Measurements from ENCODE around the gene CHCHD6. TPM values are rescaled to one million over a fixed set of nuclear protein-coding genes. Genes with fewer than 3 reads are reported as not detected.

CHCHD6 gene
- total RNA-seq, 1 experiment from 2014 or later, result 33.0 TPM

- H3K4me3 ChIP-seq (ENCODE audit: low read length), result no peak overlapping the region
- intact Hi-C loops (cut with micrococcal nuclease), result no loop called here
- no peaks in the 10 kb centered on the region for H3F3A ChIP-seq (ENCODE audit: low read length, unreplicated experiment)
- DNase-seq (no peak), ATAC-seq (no peak)
- H3K27ac ChIP-seq (ENCODE audit: low read length), result no peak overlapping the region
- H2AFZ ChIP-seq (ENCODE audit: low read length), result no peak overlapping the region
- H4K20me1 ChIP-seq (ENCODE audit: low read length), result no peaks in the 10 kb centered on the region
- POLR2A ChIA-PET (ENCODE audit: unreplicated experiment), result no interaction called here
- CTCF ChIA-PET, result no interaction called here
- H3K9me3 ChIP-seq (ENCODE audit: low read length), result no peaks in the 10 kb centered on the region
- no peak overlapping the region for H3K4me2 ChIP-seq (ENCODE audit: low read length)
- H3K9ac ChIP-seq (ENCODE audit: low read length), result no peak overlapping the region
- TF ChIP-seq EZH2phosphoT487 (IDR thresholded peaks at IDR 0.05; ENCODE audit: borderline replicate concordance, low read length) (no peak), EZH2 (IDR thresholded peaks at IDR 0.05; ENCODE audit: low read length, unreplicated experiment) (no peak), CTCF (conservative IDR thresholded peaks at IDR 0.05; ENCODE audit: low read depth, low read length) (no peak)
- BruUV-seq (replicated peaks), result no TSS peak
- no peaks in the 10 kb centered on the region for H3K27me3 ChIP-seq (ENCODE audit: low read length)
- no peaks in the 10 kb centered on the region for H3K36me3 ChIP-seq (ENCODE audit: low read depth, low read length)
- H3K79me2 ChIP-seq (ENCODE audit: low read length), result peaks cover 53% of the 10 kb centered on the region
- H3K9me2 ChIP-seq (replicated peaks; ENCODE audit: low read length), result no peaks in the 10 kb centered on the region
- H3K4me1 ChIP-seq (ENCODE audit: insufficient read depth, low read length), result no peaks in the 10 kb centered on the region
Measured at GRCh38 chr3:126996905-126997304, 292.9 kb downstream of the CHCHD6 start.

GRCh38 chr3:126997455-126998038 lies 293.5 kb downstream of the CHCHD6 start:
- H3K36me3 ChIP-seq (ENCODE audit: low read depth, low read length), result no peaks in the 10 kb centered on the region
- H3K79me2 ChIP-seq (ENCODE audit: low read length), result peaks cover 50% of the 10 kb centered on the region
- H3K4me2 ChIP-seq (ENCODE audit: low read length), result no peak overlapping the region
- no peaks in the 10 kb centered on the region for H3F3A ChIP-seq (ENCODE audit: low read length, unreplicated experiment)
- no peaks in the 10 kb centered on the region for H3K9me2 ChIP-seq (replicated peaks; ENCODE audit: low read length)
- no peaks in the 10 kb centered on the region for H4K20me1 ChIP-seq (ENCODE audit: low read length)
- H3K4me3 ChIP-seq (ENCODE audit: low read length), result no peak overlapping the region
- no peaks in the 10 kb centered on the region for H3K27me3 ChIP-seq (ENCODE audit: low read length)
- H3K4me1 ChIP-seq (ENCODE audit: insufficient read depth, low read length), result no peaks in the 10 kb centered on the region
- no peaks in the 10 kb centered on the region for H3K9me3 ChIP-seq (ENCODE audit: low read length)
- no peak for TF ChIP-seq EZH2phosphoT487 (IDR thresholded peaks at IDR 0.05; ENCODE audit: borderline replicate concordance, low read length)
- H3K27ac ChIP-seq (ENCODE audit: low read length), result no peak overlapping the region
- H3K9ac ChIP-seq (ENCODE audit: low read length), result no peak overlapping the region
- intact Hi-C loops (cut with micrococcal nuclease), result no loop called here
- no peak overlapping the region for H2AFZ ChIP-seq (ENCODE audit: low read length)
- CTCF ChIA-PET, result no interaction called here
- ATAC-seq, result no peak
- no peak for DNase-seq
- POLR2A ChIA-PET (ENCODE audit: unreplicated experiment), result no interaction called here
- no TSS peak for BruUV-seq (replicated peaks)

GRCh38 chr3:126998320-126998719 lies 294.3 kb downstream of the CHCHD6 start:
- Histone ChIP-seq H3K9me2 (replicated peaks; ENCODE audit: low read length) (no peaks in the 10 kb centered on the region), H3K4me2 (ENCODE audit: low read length) (no peak overlapping the region), H3K9ac (ENCODE audit: low read length) (no peak overlapping the region), H3K36me3 (ENCODE audit: low read depth, low read length) (no peaks in the 10 kb centered on the region), H3K4me3 (ENCODE audit: low read length) (no peak overlapping the region), H3K4me1 (ENCODE audit: insufficient read depth, low read length) (no peaks in the 10 kb centered on the region), H4K20me1 (ENCODE audit: low read length) (no peaks in the 10 kb centered on the region), H3K79me2 (ENCODE audit: low read length) (peaks cover 43% of the 10 kb centered on the region), H3F3A (ENCODE audit: low read length, unreplicated experiment) (no peaks in the 10 kb centered on the region), H3K27ac (ENCODE audit: low read length) (no peak overlapping the region), H3K27me3 (ENCODE audit: low read length) (no peaks in the 10 kb centered on the region), H3K9me3 (ENCODE audit: low read length) (no peaks in the 10 kb centered on the region), H2AFZ (ENCODE audit: low read length) (no peak overlapping the region)
- ChIA-PET CTCF (no interaction called here), POLR2A (ENCODE audit: unreplicated experiment) (no interaction called here)
- no TSS peak for BruUV-seq (replicated peaks)
- intact Hi-C loops (cut with micrococcal nuclease), result no loop called here
- no peak for TF ChIP-seq EZH2phosphoT487 (IDR thresholded peaks at IDR 0.05; ENCODE audit: borderline replicate concordance, low read length)
- no peak for TF ChIP-seq CTCF (conservative IDR thresholded peaks at IDR 0.05; ENCODE audit: low read depth, low read length)
- no peak for TF ChIP-seq EZH2 (IDR thresholded peaks at IDR 0.05; ENCODE audit: low read length, unreplicated experiment)
- no peak for DNase-seq
- ATAC-seq, result no peak

All from PC-3 (cell line).